SK-N-SH treated with all-trans-retinoic acid at 6 μM for 48 hours (cell line): ENCODE data around the gene JAKMIP1.

Experiments used
- ATAC-seq: fragments of 200-7000 bp; cut with Tn5 transposase; 3 replicates; pipeline ENCODE4 v1.9.1; 2020; ENCODE audit warnings: mild to moderate bottlenecking, moderate library complexity
- ARNTL ChIP-seq: fragments of 450-650 bp; formaldehyde crosslinking; IDR thresholded peaks from 2 replicates; pipeline ENCODE4 v1.5.0; 2020; ENCODE audit warnings: low read depth, mild to moderate bottlenecking, moderate library complexity, borderline replicate concordance
- BACH2 ChIP-seq: fragments of 250-450 bp; sonication (Bioruptor Pico); IDR thresholded peaks from 2 replicates; pipeline ENCODE4 v1.9.0; 2021; ENCODE audit warnings: mild to moderate bottlenecking, borderline replicate concordance
- CSDC2 ChIP-seq: fragments of 250-450 bp; sonication (Bioruptor Pico); IDR thresholded peaks from 2 replicates; pipeline ENCODE4 v1.5.0; 2020; ENCODE audit warnings: mild to moderate bottlenecking, moderate library complexity
- CSRNP3 ChIP-seq: fragments of 250-450 bp; sonication (Bioruptor Pico); IDR thresholded peaks from 2 replicates; pipeline ENCODE4 v1.5.1; 2021; ENCODE audit warnings: mild to moderate bottlenecking, moderate library complexity
- ISL1 ChIP-seq: fragments of 250-450 bp; sonication (Bioruptor Pico); IDR thresholded peaks from 2 replicates; pipeline ENCODE4 v2.1.2; 2022; ENCODE audit warnings: mild to moderate bottlenecking, moderate library complexity
- OSR1 ChIP-seq: fragments of 250-450 bp; sonication (Bioruptor Pico); IDR thresholded peaks from 2 replicates; pipeline ENCODE4 v1.8.0; 2022; ENCODE audit warnings: moderate library complexity, mild to moderate bottlenecking, inconsistent platforms
- PATZ1 ChIP-seq: fragments of 250-450 bp; sonication (Bioruptor Pico); IDR thresholded peaks from 2 replicates; pipeline ENCODE4 v1.8.0; 2020; ENCODE audit warnings: mild to moderate bottlenecking, moderate library complexity, borderline replicate concordance
- POU6F1 ChIP-seq: fragments of 250-450 bp; sonication (Bioruptor Pico); IDR thresholded peaks from 2 replicates; pipeline ENCODE4 v1.8.0; 2021; ENCODE audit warnings: low read depth, mild to moderate bottlenecking, moderate library complexity, borderline replicate concordance
- RARB ChIP-seq: fragments of 250-450 bp; sonication (Bioruptor Pico); IDR thresholded peaks from 2 replicates; pipeline ENCODE4 v1.8.0; 2021; ENCODE audit warnings: mild to moderate bottlenecking, moderate library complexity
- SNAI2 ChIP-seq: fragments of 250-450 bp; sonication (Bioruptor Pico); IDR thresholded peaks from 2 replicates; pipeline ENCODE4 v1.5.0; 2020; ENCODE audit warnings: mild to moderate bottlenecking, moderate library complexity
- TCF4 ChIP-seq: fragments of 250-450 bp; sonication (Bioruptor Pico); IDR thresholded peaks from 2 replicates; pipeline ENCODE4 v1.8.0; 2021; ENCODE audit warnings: mild to moderate bottlenecking, moderate library complexity, borderline replicate concordance
- TOX ChIP-seq: fragments of 250-450 bp; sonication (Bioruptor Pico); IDR thresholded peaks from 2 replicates; pipeline ENCODE4 v1.8.0; 2021; ENCODE audit warnings: mild to moderate bottlenecking, moderate library complexity, borderline replicate concordance
- ZC3H10 ChIP-seq: fragments of 250-450 bp; sonication (Bioruptor Pico); IDR thresholded peaks from 2 replicates; pipeline ENCODE4 v1.5.1; 2021; ENCODE audit warnings: mild to moderate bottlenecking, moderate library complexity
- ZFP3 ChIP-seq: fragments of 250-450 bp; sonication (Bioruptor Pico); IDR thresholded peaks from 2 replicates; pipeline ENCODE4 v1.5.0; 2020; ENCODE audit warnings: mild to moderate bottlenecking, moderate library complexity
- ZFP30 ChIP-seq: fragments of 450-650 bp; formaldehyde crosslinking; IDR thresholded peaks from 2 replicates; pipeline ENCODE4 v1.5.0; 2022; ENCODE audit warnings: mild to moderate bottlenecking, moderate library complexity
- ZNF70 ChIP-seq: fragments of 450-650 bp; formaldehyde crosslinking; IDR thresholded peaks from 2 replicates; pipeline ENCODE4 v1.5.0; 2020; ENCODE audit warnings: mild to moderate bottlenecking, moderate library complexity
- ZNF8 ChIP-seq: fragments of 450-650 bp; formaldehyde crosslinking; IDR thresholded peaks from 2 replicates; pipeline ENCODE4 v1.5.0; 2020; ENCODE audit warnings: mild to moderate bottlenecking, moderate library complexity

Gene JAKMIP1

GRCh38 chr4:6196871-6197270 is 3.5 kb downstream of the JAKMIP1 start:
- ATAC-seq = no peak
- no peak for TF ChIP-seq ZNF70

GRCh38 chr4:6196324-6196723 is 4.0 kb downstream of the JAKMIP1 start:
- no peak for ATAC-seq
- no peak for TF ChIP-seq SNAI2 (CRISPR knock-in tag)
- no peak for TF ChIP-seq TOX (CRISPR knock-in tag)
- no peak for TF ChIP-seq ZC3H10 (CRISPR knock-in tag)
- no peak for TF ChIP-seq POU6F1 (CRISPR knock-in tag)
- no peak for TF ChIP-seq BACH2 (CRISPR knock-in tag)
- TF ChIP-seq CSRNP3 (CRISPR knock-in tag) = no peak

GRCh38 chr4:6195602-6196319 is 4.6 kb downstream of the JAKMIP1 start:
- no peak for ATAC-seq

More at GRCh38 chr4:6195602-6196319, 4.6 kb downstream of the JAKMIP1 start:
- no peak for TF ChIP-seq CSDC2 (CRISPR knock-in tag)
- no peak for TF ChIP-seq POU6F1 (CRISPR knock-in tag)
- no peak for TF ChIP-seq CSRNP3 (CRISPR knock-in tag)
- no peak for TF ChIP-seq TOX (CRISPR knock-in tag)
- no peak for TF ChIP-seq ZNF8 (CRISPR knock-in tag)
- no peak for TF ChIP-seq OSR1 (CRISPR knock-in tag)
- TF ChIP-seq ISL1 = no peak
- no peak for TF ChIP-seq ZFP3 (CRISPR knock-in tag)
- no peak for TF ChIP-seq ZNF70
- no peak for TF ChIP-seq PATZ1 (CRISPR knock-in tag)
- TF ChIP-seq ARNTL (CRISPR knock-in tag) = no peak
- TF ChIP-seq RARB (CRISPR knock-in tag) = no peak
- no peak for TF ChIP-seq ZFP30 (CRISPR knock-in tag)
- no peak for TF ChIP-seq TCF4 (CRISPR knock-in tag)
- TF ChIP-seq BACH2 (CRISPR knock-in tag) = no peak
